H1 (cell line): ENCODE measurements around the gene UROC1. TPM values are rescaled to one million over a fixed set of nuclear protein-coding genes. Genes with fewer than 3 reads are reported as not detected.

Experiments
- CTCF ChIA-PET: fragments of 300-600 bp; sonication (Branson Sonifier 250); formaldehyde crosslinking; loops from one replicate; lab custom pipeline; 2021; ENCODE audit not compliant: partially characterized antibody; lab: Charles Lee
- POLR2A ChIA-PET: fragments of 300-600 bp; sonication (Branson Sonifier 250); formaldehyde crosslinking; loops from one replicate; lab custom pipeline; 2021; ENCODE audit warnings: inconsistent platforms; ENCODE audit not compliant: partially characterized antibody; lab: Charles Lee
- DNase-seq, 2 experiments: peaks; one replicate each; pipeline versions ENCODE4 v3.0.0 to v3.0.0-alpha.2; 2010 to 2022; ENCODE audit warnings: low spot score in 2 of 2, low read depth in 1 of 2, mixed read lengths in 1 of 2
- FAIRE-seq: peaks from 2 replicates; lab custom pipeline; 2011; peaks lifted over from hg19 to GRCh38; lab: Jason Lieb, UNC
- H2AFZ ChIP-seq: 2 replicates; pipeline ENCODE4 v1.8.1; 2012; ENCODE audit warnings: low read length, inconsistent platforms
- H2AK5ac ChIP-seq: 2 replicates; pipeline ENCODE4 v1.6.1; 2013; ENCODE audit warnings: low read depth, low read length
- H2BK120ac ChIP-seq: replicated peaks from 2 replicates; pipeline ENCODE3; 2013; ENCODE audit warnings: low read depth, low read length, inconsistent platforms
- H2BK12ac ChIP-seq: 2 replicates; pipeline ENCODE4 v1.6.1; 2013; ENCODE audit warnings: low read depth, low read length
- H2BK15ac ChIP-seq: 2 replicates; pipeline ENCODE4 v1.6.1; 2013; ENCODE audit warnings: low read length
- H2BK20ac ChIP-seq: 2 replicates; pipeline ENCODE4 v1.6.1; 2013; ENCODE audit warnings: low read length
- H2BK5ac ChIP-seq: 2 replicates; pipeline ENCODE4 v1.6.1; 2013; ENCODE audit warnings: low read depth, low read length
- H3K14ac ChIP-seq: 2 replicates; pipeline ENCODE4 v1.6.1; 2013; ENCODE audit warnings: inconsistent platforms; ENCODE audit not compliant: insufficient read length
- H3K18ac ChIP-seq: 2 replicates; pipeline ENCODE4 v1.6.1; 2013; ENCODE audit warnings: low read length; ENCODE audit errors: extremely low read depth
- H3K23ac ChIP-seq: 2 replicates; pipeline ENCODE4 v1.6.1; 2013; ENCODE audit warnings: inconsistent platforms; ENCODE audit not compliant: insufficient read length
- H3K23me2 ChIP-seq: 2 replicates; pipeline ENCODE4 v1.6.1; 2013; ENCODE audit warnings: low read depth, low read length
- H3K27ac ChIP-seq: 2 replicates; pipeline ENCODE4 v1.6.1; 2011; ENCODE audit warnings: low read depth, low read length, inconsistent platforms
- H3K27me3 ChIP-seq, 4 experiments: replicated peaks in 1 of 4; 1 replicate in 1 of 4; 2 replicates in 3 of 4; pipeline versions ENCODE4 v1.6.1 to v1.8.1; 2011 to 2013; ENCODE audit warnings: low read length in 3 of 4, mild to moderate bottlenecking in 3 of 4, inconsistent platforms in 2 of 4, mixed read lengths in 2 of 4, moderate library complexity in 1 of 4; ENCODE audit not compliant: control insufficient read depth in 3 of 4, insufficient read depth in 3 of 4; ENCODE audit errors: extremely low read depth in 1 of 4
- H3K36me3 ChIP-seq, 4 experiments: 2 replicates each; pipeline versions ENCODE4 v1.6.1 to v1.8.1; 2011 to 2013; ENCODE audit warnings: mild to moderate bottlenecking in 4 of 4, low read length in 3 of 4, moderate library complexity in 2 of 4, control low read depth in 1 of 4, inconsistent platforms in 1 of 4; ENCODE audit not compliant: insufficient read depth in 4 of 4, control insufficient read depth in 2 of 4
- H3K4ac ChIP-seq: replicated peaks from 2 replicates; pipeline ENCODE3; 2013; ENCODE audit warnings: low read length, low read depth, mixed read lengths, inconsistent platforms; ENCODE audit not compliant: insufficient read length
- H3K4me1 ChIP-seq, 4 experiments: replicated peaks in 1 of 4; 1 replicate in 1 of 4; 2 replicates in 3 of 4; pipeline versions ENCODE4 v1.6.1 to v1.8.1; 2011 to 2013; ENCODE audit warnings: low read length in 3 of 4, inconsistent platforms in 2 of 4, mixed read lengths in 1 of 4; ENCODE audit not compliant: insufficient read depth in 4 of 4, control insufficient read depth in 3 of 4
- H3K4me2 ChIP-seq, 2 experiments: 2 replicates each; pipeline versions ENCODE4 v1.6.1 to v1.8.1; 2011 to 2013; ENCODE audit warnings: low read depth in 2 of 2, low read length in 2 of 2, control low read depth in 1 of 2, inconsistent platforms in 1 of 2, mild to moderate bottlenecking in 1 of 2; ENCODE audit not compliant: insufficient read depth in 1 of 2
- H3K4me3 ChIP-seq, 4 experiments: fragments of 200-600, 300-600 bp in 1 of 4; sonication (generic), shearing (Covaris generic), sonication (Bioruptor Twin) in 1 of 4; 2 replicates each; pipeline versions ENCODE4 v1.5.1 to v1.8.1; 2011 to 2016; ENCODE audit warnings: low read length in 4 of 4, low read depth in 3 of 4, control low read depth in 2 of 4, inconsistent platforms in 2 of 4, mild to moderate bottlenecking in 2 of 4, mixed read lengths in 1 of 4, moderate library complexity in 1 of 4; ENCODE audit not compliant: insufficient read depth in 2 of 4; ENCODE audit errors: extremely low read depth in 1 of 4
- H3K56ac ChIP-seq: replicated peaks from 2 replicates; pipeline ENCODE3; 2013; ENCODE audit warnings: low read depth, mild to moderate bottlenecking, mixed read lengths, low read length, inconsistent platforms; ENCODE audit not compliant: insufficient read length
- H3K79me1 ChIP-seq: 2 replicates; pipeline ENCODE4 v1.6.1; 2013; ENCODE audit warnings: low read depth, low read length, control low read depth
- H3K79me2 ChIP-seq, 2 experiments: 2 replicates each; pipeline versions ENCODE4 v1.6.1 to v1.8.1; 2012 to 2013; ENCODE audit warnings: low read length in 2 of 2, mild to moderate bottlenecking in 2 of 2, inconsistent platforms in 1 of 2; ENCODE audit not compliant: insufficient read depth in 2 of 2, control insufficient read depth in 1 of 2
- H3K9ac ChIP-seq, 4 experiments: replicated peaks in 1 of 4; 1 replicate in 1 of 4; 2 replicates in 3 of 4; pipeline versions ENCODE4 v1.6.1 to v1.8.1; 2011 to 2013; ENCODE audit warnings: low read depth in 3 of 4, low read length in 3 of 4, control low read depth in 2 of 4, mild to moderate bottlenecking in 2 of 4, moderate library complexity in 2 of 4, inconsistent platforms in 1 of 4; ENCODE audit errors: extremely low read depth in 1 of 4
- H3K9me3 ChIP-seq, 2 experiments: 2 replicates each; pipeline versions ENCODE4 v1.6.1 to v1.8.1; 2012 to 2013; ENCODE audit warnings: mild to moderate bottlenecking in 2 of 2, moderate library complexity in 2 of 2, control low read depth in 1 of 2, inconsistent platforms in 1 of 2, low read depth in 1 of 2, low read length in 1 of 2, mixed read lengths in 1 of 2; ENCODE audit not compliant: insufficient read depth in 2 of 2
- H4K20me1 ChIP-seq, 2 experiments: replicated peaks in 1 of 2; 2 replicates each; pipeline versions ENCODE3 to v1.8.1; 2011 to 2013; ENCODE audit warnings: inconsistent platforms in 2 of 2, low read length in 2 of 2, mild to moderate bottlenecking in 1 of 2; ENCODE audit not compliant: insufficient read depth in 2 of 2, control insufficient read depth in 1 of 2
- H4K5ac ChIP-seq: 2 replicates; pipeline ENCODE4 v1.6.1; 2013; ENCODE audit warnings: low read length, low read depth, mixed read lengths, inconsistent platforms; ENCODE audit not compliant: insufficient read length
- H4K8ac ChIP-seq: 2 replicates; pipeline ENCODE4 v1.8.0; 2013; ENCODE audit warnings: mild to moderate bottlenecking, moderate library complexity, low read length, inconsistent platforms; ENCODE audit not compliant: insufficient read depth; ENCODE audit errors: extremely low read depth
- H4K91ac ChIP-seq: replicated peaks from 2 replicates; pipeline ENCODE3; 2013; ENCODE audit warnings: low read length, mixed read lengths, inconsistent platforms; ENCODE audit not compliant: insufficient read length
- FOSL1 ChIP-seq: IDR thresholded peaks from 2 replicates; pipeline ENCODE4 v1.6.1; 2011; ENCODE audit warnings: mild to moderate bottlenecking, low read depth, low read length, moderate library complexity; ENCODE audit not compliant: insufficient read depth
- MAFK ChIP-seq: IDR thresholded peaks from 2 replicates; pipeline ENCODE4 v1.6.1; 2012; ENCODE audit warnings: low read depth, mild to moderate bottlenecking, improper control_type of control experiment, low read length
- NRF1 ChIP-seq: IDR thresholded peaks from 2 replicates; pipeline ENCODE4 v1.6.1; 2011; ENCODE audit warnings: mild to moderate bottlenecking, low read depth, low read length, improper control_type of control experiment
- POU5F1 ChIP-seq: IDR thresholded peaks from 2 replicates; pipeline ENCODE4 v1.6.1; 2011; ENCODE audit warnings: low read depth, mild to moderate bottlenecking, low read length, moderate library complexity
- RFX5 ChIP-seq: IDR thresholded peaks from 2 replicates; pipeline ENCODE4 v1.6.1; 2011; ENCODE audit warnings: low read depth, low read length, improper control_type of control experiment, borderline replicate concordance
- SAP30 ChIP-seq: fragments of 300-600 bp; sonication (generic); IDR thresholded peaks from 2 replicates; pipeline ENCODE4 v1.7.1; 2012; ENCODE audit warnings: low read length, moderate library complexity, mild to moderate bottlenecking, inconsistent platforms; ENCODE audit not compliant: insufficient read depth, insufficient replicate concordance
- SIRT6 ChIP-seq: IDR thresholded peaks from one replicate; pipeline ENCODE4 v1.7.1; 2012; ENCODE audit warnings: low read length, inconsistent platforms
- SP1 ChIP-seq: IDR thresholded peaks from 2 replicates; pipeline ENCODE4 v1.6.1; 2011; ENCODE audit warnings: low read depth, low read length
- SP4 ChIP-seq: IDR thresholded peaks from 2 replicates; pipeline ENCODE4 v1.6.1; 2012; ENCODE audit warnings: low read length, inconsistent platforms
- SUZ12 ChIP-seq: fragments of 200-600 bp; sonication (generic); IDR thresholded peaks from 2 replicates; pipeline ENCODE4 v1.6.1; 2012; ENCODE audit warnings: mild to moderate bottlenecking, inconsistent platforms, low read length, moderate library complexity, mixed read lengths
- TAF1 ChIP-seq: IDR thresholded peaks from 2 replicates; pipeline ENCODE4 v1.6.1; 2011; ENCODE audit warnings: mild to moderate bottlenecking, low read depth, low read length
- WGBS, 2 experiments: shearing (Covaris generic) in 1 of 2; methylation state at CpG; one replicate each; pipeline versions ENCODE4 v1.1.6 to v1.1.7; 2013 to 2015; ENCODE audit warnings: low lambda C conversion rate in 2 of 2, mixed read lengths in 2 of 2, inconsistent platforms in 1 of 2, low coverage in 1 of 2, missing lambda C conversion rate in 1 of 2; ENCODE audit not compliant: insufficient replicate concordance in 2 of 2, insufficient coverage in 1 of 2, insufficient read length in 1 of 2; ENCODE audit errors: extremely low coverage in 1 of 2, missing lambda C conversion rate in 1 of 2; 5-methylcytosine and 5-hydroxymethylcytosine counted together
- polyA plus RNA-seq, 7 experiments: library from polyadenylated mRNA; depleted of rRNA in 3 of 7; stranded (reverse) in 5 of 7; unstranded in 2 of 7; fragments of >200 nt in 5 of 7; fragments of 200-250 nt in 2 of 7; gene quantifications; 1 replicate in 5 of 7; 2 replicates in 1 of 7; 4 replicates in 1 of 7; pipeline versions ENCODE4 v1.2.1 to v1.2.3, GENCODE V29; 2011 to 2013; ENCODE audit warnings: missing spikeins in 2 of 7, mixed read lengths in 2 of 7
- total RNA-seq: library from RNA; stranded (reverse); fragmentation: NEBNext Ultra II Directional; extraction: Animal tissue kit (Norgen Biotek cat#: 25700); gene quantifications from 2 replicates; pipeline ENCODE4 v1.2.1, GENCODE V29; 2021
- TF ChIP-seq, protein P1 (sequence below), 3 experiments: IDR thresholded peaks; 1 replicate in 2 of 3; 2 replicates in 1 of 3; pipeline versions ENCODE4 v1.5.1 to v1.6.1; 2011; ENCODE audit warnings: low read length in 3 of 3, mild to moderate bottlenecking in 3 of 3, inconsistent platforms in 2 of 3, low read depth in 1 of 3, moderate library complexity in 1 of 3; ENCODE audit not compliant: insufficient read depth in 1 of 3; ENCODE audit errors: control extremely low read depth in 1 of 3

Gene UROC1
- total and polyA plus RNA-seq, 2 of the 8 experiments (the other 6 are each of a cell fraction or from before 2014, with no cell fraction given), result 0.03 TPM; not detected in 1

DNA sequence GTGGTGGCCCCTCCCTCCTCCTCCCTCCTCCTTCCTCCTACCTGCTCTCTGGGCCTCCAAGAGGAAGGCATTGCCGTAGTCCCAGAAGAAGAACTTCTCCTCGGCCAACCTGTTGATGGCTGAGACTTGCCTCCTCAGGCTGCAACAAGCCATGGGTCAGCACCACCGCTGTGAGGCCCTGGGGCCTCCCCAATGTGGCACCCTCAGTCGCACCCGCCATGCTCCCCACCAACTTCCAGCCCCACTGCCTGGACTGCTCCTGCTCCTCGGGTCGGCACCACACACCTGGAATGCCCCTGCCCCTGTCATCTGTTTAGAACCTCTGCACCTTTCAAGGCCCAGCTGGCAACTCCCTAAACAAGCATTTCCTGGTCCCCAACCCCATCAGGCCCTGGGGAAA lies 17.6 kb downstream of the UROC1 start:
- Histone ChIP-seq H4K5ac (no peak overlapping the region), H3K23ac (no peak overlapping the region), H2BK12ac (0 out of 2 replicates have a peak overlapping the region, but pooled peaks have one; percentile 50), H3K79me2 (peaks cover 0 to 3% of the 10 kb centered on the region in 2 experiments; a peak in 1 of 4 replicates), H3K4me1 (peaks cover 0 to 22% (median 16%) of the 10 kb centered on the region in 4 experiments; a peak in 6 of 7 replicates), H3K4me3 (no peak overlapping the region), H3K4me2 (no peak overlapping the region), H3K56ac (no peak overlapping the region), H3K18ac (no peak overlapping the region), H4K8ac (no peak overlapping the region), H2AK5ac (0 out of 2 replicates have a peak overlapping the region, but pooled peaks have one; percentile 39), H3K14ac (no peak overlapping the region), H3K23me2 (peaks cover 2% of the 10 kb centered on the region; the same call in 1 of the 2 replicates), H3K27ac (no peak overlapping the region), H3K4ac (no peak overlapping the region), H2BK120ac (no peak overlapping the region), H3K36me3 (no peaks in the 10 kb centered on the region; a peak in 1 of 8 replicates), H2BK20ac (no peak overlapping the region), H3K79me1 (no peaks in the 10 kb centered on the region; the same call in 1 of the 2 replicates), H4K20me1 (peaks cover 0 to 6% of the 10 kb centered on the region in 2 experiments), H3K9ac (no peak overlapping the region), H3K27me3 (no peaks in the 10 kb centered on the region; a peak in 1 of 7 replicates), H2BK5ac (0 out of 2 replicates have a peak overlapping the region, but pooled peaks have one; percentile 9), H3K9me3 (no peaks in the 10 kb centered on the region), H2BK15ac (no peak overlapping the region), H4K91ac (no peak overlapping the region), H2AFZ (no peak overlapping the region)
- 92% methylated on average over 7 of the region's 7 CpGs; no CpG with 5 or more reads in 1 of the 2 experiments for WGBS, 2 experiments
- FAIRE-seq, result no peak
- TF ChIP-seq NRF1 (no peak), FOSL1 (no peak), SP1 (no peak), SP4 (no peak), MAFK (no peak), POU5F1 (no peak), SAP30 (no peak), TAF1 (no peak), SUZ12 (no peak), RFX5 (no peak), SIRT6 (no peak)
- TF ChIP-seq, protein P1, sequence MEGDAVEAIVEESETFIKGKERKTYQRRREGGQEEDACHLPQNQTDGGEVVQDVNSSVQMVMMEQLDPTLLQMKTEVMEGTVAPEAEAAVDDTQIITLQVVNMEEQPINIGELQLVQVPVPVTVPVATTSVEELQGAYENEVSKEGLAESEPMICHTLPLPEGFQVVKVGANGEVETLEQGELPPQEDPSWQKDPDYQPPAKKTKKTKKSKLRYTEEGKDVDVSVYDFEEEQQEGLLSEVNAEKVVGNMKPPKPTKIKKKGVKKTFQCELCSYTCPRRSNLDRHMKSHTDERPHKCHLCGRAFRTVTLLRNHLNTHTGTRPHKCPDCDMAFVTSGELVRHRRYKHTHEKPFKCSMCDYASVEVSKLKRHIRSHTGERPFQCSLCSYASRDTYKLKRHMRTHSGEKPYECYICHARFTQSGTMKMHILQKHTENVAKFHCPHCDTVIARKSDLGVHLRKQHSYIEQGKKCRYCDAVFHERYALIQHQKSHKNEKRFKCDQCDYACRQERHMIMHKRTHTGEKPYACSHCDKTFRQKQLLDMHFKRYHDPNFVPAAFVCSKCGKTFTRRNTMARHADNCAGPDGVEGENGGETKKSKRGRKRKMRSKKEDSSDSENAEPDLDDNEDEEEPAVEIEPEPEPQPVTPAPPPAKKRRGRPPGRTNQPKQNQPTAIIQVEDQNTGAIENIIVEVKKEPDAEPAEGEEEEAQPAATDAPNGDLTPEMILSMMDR (IDR thresholded peaks at IDR 0.05; ENCODE audit: control extremely low read depth in 1 of 3, insufficient read depth in 1 of 3, low read depth in 1 of 3, low read length in 3 of 3), result no peak
- CTCF ChIA-PET, result interaction anchor here (1.6 to 6.6 kb wide), 3 partner anchors 11 to 23 kb away, joined by 6 to 49 read pairs (median 30); no protein-coding TSS in a partner anchor
- POLR2A ChIA-PET, result no interaction called here
- no peak for DNase-seq
